Measurements from ENCODE around the gene SLC35E2B.

SLC35E2B gene

GRCh38 chr1:1623631-1624442 lies 68.8 kb downstream of the SLC35E2B start:
- Histone ChIP-seq H3K27ac (no peak overlapping the region), H3K4me2 (no peak overlapping the region), H3K27me3 (peaks cover 0 to 7% (median 0%) of the 10 kb centered on the region in 11 experiments; a peak in 7 of 22 replicates), H3K4me1 (peaks cover 5 to 23% (median 10%) of the 10 kb centered on the region in 10 experiments), H4K20me1 (peaks cover 0 to 75% (median 31%) of the 10 kb centered on the region in 11 experiments; a peak in 15 of 22 replicates), H3K9me3 (replicated peaks in 1 of 11) (no peaks in the 10 kb centered on the region), H3K4me3 (no peak overlapping the region), H3K36me3 (peaks cover 0 to 9% (median under 1%) of the 10 kb centered on the region in 11 experiments; a peak in 7 of 22 replicates), H3K9ac (peak overlapping the region in 1 of 11 experiments; percentile 14; a peak in 1 of 22 replicates)
- no peak for TF ChIP-seq Cebpa-rat (IDR thresholded peaks at IDR 0.05)

DNA sequence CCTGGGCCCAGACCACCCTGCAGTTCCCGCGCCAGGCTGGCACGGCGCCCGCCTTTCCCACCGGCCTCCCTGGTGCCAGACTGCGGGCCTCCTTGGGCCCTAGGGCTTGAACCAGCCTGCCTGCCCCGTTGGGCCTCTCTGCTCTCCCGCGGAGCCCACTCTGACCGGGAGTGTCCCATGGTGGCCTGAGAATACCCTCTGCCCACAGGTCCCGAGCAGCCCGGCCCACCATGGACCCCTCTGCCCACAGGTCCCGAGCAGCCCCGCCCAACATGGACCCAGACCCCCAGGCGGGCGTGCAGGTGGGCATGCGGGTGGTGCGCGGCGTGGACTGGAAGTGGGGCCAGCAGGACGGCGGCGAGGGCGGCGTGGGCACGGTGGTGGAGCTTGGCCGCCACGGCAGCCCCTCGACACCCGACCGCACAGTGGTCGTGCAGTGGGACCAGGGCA lies 69.4 kb downstream of the SLC35E2B start:
- H3K4me1 ChIP-seq = peaks cover 0 to 17% (median 4%) of the 10 kb centered on the region in 10 experiments; a peak in 10 of 20 replicates
- no peak overlapping the region for H3K9ac ChIP-seq
- no peaks in the 10 kb centered on the region for H3K9me3 ChIP-seq (replicated peaks in 1 of 11)
- H3K36me3 ChIP-seq = peaks cover 0 to 15% (median 7%) of the 10 kb centered on the region in 11 experiments; a peak in 14 of 22 replicates
- peaks cover 0 to under 1% (median 0%) of the 10 kb centered on the region in 11 experiments; a peak in 2 of 22 replicates for H3K27me3 ChIP-seq
- H3K4me3 ChIP-seq = no peak overlapping the region
- TF ChIP-seq Cebpa-rat (IDR thresholded peaks at IDR 0.05) = no peak
- no peak overlapping the region for H3K4me2 ChIP-seq
- peaks cover 0 to 81% (median 37%) of the 10 kb centered on the region in 11 experiments; a peak in 16 of 22 replicates for H4K20me1 ChIP-seq
- no peak overlapping the region for H3K27ac ChIP-seq

DNA sequence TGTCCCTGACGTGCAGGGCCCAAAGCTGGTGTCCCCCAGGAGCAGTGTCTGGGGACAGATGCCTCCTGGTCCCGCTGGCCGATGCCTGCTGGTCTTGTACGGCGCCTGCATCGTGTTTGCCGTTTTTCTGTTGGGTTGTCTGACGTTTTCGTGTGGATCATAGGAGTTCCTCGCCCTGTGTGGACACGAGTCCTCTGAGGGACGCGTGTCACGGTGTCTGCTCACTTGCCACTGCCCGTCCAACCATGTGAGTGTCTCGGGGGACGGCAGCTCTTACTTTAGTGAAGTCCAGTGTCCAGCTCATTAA lies 69.9 kb downstream of the SLC35E2B start:
- no peak for TF ChIP-seq Cebpa-rat (IDR thresholded peaks at IDR 0.05)
- H3K4me3 ChIP-seq = no peak overlapping the region
- peaks cover 0 to 85% (median 40%) of the 10 kb centered on the region in 11 experiments; a peak in 16 of 22 replicates for H4K20me1 ChIP-seq

GRCh38 chr1:1622010-1622787 lies 70.4 kb downstream of the SLC35E2B start:
- Histone ChIP-seq H4K20me1 (peaks cover 0 to 85% (median 44%) of the 10 kb centered on the region in 11 experiments; a peak in 17 of 22 replicates), H3K4me2 (no peak overlapping the region), H3K4me3 (no peak overlapping the region), H3K27ac (no peak overlapping the region), H3K27me3 (no peaks in the 10 kb centered on the region), H3K4me1 (peaks cover 1 to 19% (median 5%) of the 10 kb centered on the region in 10 experiments; a peak in 17 of 20 replicates), H3K9ac (peak overlapping the region in 2 of 11 experiments; percentile 9 to 23; a peak in 1 of 22 replicates), H3K9me3 (replicated peaks in 1 of 11) (no peaks in the 10 kb centered on the region), H3K36me3 (peaks cover 0 to 23% (median 14%) of the 10 kb centered on the region in 11 experiments; a peak in 14 of 22 replicates)
- TF ChIP-seq Cebpa-rat (IDR thresholded peaks at IDR 0.05) = no peak

More for the DNA sequence above, 69.9 kb downstream of the SLC35E2B start:
- Histone ChIP-seq H3K27ac (no peak overlapping the region), H3K9ac (0 out of 22 replicates have a peak overlapping the region, but pooled peaks of 1 of the 11 experiments have one; percentile 9), H3K36me3 (peaks cover 0 to 20% (median 11%) of the 10 kb centered on the region in 11 experiments; a peak in 14 of 22 replicates), H3K9me3 (replicated peaks in 1 of 11) (no peaks in the 10 kb centered on the region), H3K27me3 (no peaks in the 10 kb centered on the region), H3K4me2 (no peak overlapping the region), H3K4me1 (peaks cover 0 to 16% (median under 1%) of the 10 kb centered on the region in 10 experiments; a peak in 9 of 20 replicates)

DNA sequence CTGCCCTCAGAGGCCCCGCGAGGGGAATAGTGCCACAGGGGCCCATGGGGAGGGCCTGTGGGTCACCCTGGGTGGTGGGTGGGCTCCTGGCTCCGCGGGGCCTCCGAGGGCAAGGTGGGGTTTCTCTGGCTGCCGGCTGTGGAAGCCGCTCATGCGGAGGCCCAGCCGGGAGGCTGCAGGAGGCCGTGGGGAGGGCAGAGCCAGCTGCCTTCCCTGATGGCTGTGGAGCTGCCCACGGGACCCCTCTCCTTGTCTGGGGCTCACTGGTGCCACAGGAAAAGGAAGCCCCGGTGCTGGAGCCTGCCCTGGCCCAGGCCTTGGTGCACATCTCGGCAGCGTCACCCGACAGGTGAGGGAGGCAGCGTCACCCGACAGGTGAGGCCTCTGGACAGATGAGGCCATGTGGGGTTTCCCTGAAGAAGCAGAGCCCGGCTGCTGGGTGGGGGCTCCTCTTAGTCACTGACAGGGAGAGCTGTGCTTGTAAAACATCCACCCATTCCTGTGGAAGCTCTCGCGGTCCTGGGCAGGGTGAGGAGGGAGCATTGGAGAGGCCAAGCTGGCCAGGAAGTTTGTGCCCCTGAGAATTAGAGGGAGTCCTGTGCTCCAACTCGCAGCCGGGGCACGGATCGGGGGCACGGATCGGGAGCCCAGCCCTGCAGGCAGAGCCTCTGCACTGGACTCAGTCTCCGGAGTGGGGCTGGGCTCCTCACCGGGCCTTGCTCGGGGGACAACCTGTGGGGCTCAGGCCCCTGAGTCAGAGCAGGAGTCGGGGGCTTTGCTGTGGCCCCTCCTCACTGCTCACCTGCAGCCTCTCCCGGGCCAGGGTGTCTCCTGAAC lies 71.2 kb downstream of the SLC35E2B start:
- H3K4me3 ChIP-seq = no peak overlapping the region
- no peaks in the 10 kb centered on the region for H3K27me3 ChIP-seq
- no peaks in the 10 kb centered on the region for H3K9me3 ChIP-seq (replicated peaks in 1 of 11)
- TF ChIP-seq Cebpa-rat (IDR thresholded peaks at IDR 0.05) = no peak
- H3K36me3 ChIP-seq = peaks cover 0 to 28% (median 14%) of the 10 kb centered on the region in 11 experiments; a peak in 14 of 22 replicates
- peak overlapping the region in 3 of 11 experiments; percentile 18 to 25 (median 23); a peak in 4 of 22 replicates for H3K9ac ChIP-seq
- no peak overlapping the region for H3K27ac ChIP-seq
- H4K20me1 ChIP-seq = peaks cover 0 to 88% (median 52%) of the 10 kb centered on the region in 11 experiments; a peak in 18 of 22 replicates
- peaks cover 9 to 27% (median 14%) of the 10 kb centered on the region in 10 experiments for H3K4me1 ChIP-seq
- no peak overlapping the region for H3K4me2 ChIP-seq

- Histone ChIP-seq H4K20me1 (peaks cover 0 to 91% (median 55%) of the 10 kb centered on the region in 11 experiments; a peak in 18 of 22 replicates), H3K4me3 (no peak overlapping the region), H3K36me3 (peaks cover 0 to 28% (median 14%) of the 10 kb centered on the region in 11 experiments; a peak in 14 of 22 replicates), H3K9me3 (replicated peaks in 1 of 11) (no peaks in the 10 kb centered on the region), H3K4me1 (peaks cover 12 to 30% (median 17%) of the 10 kb centered on the region in 10 experiments), H3K4me2 (0 out of 22 replicates have a peak overlapping the region, but pooled peaks of 1 of the 11 experiments have one; percentile 5), H3K27me3 (no peaks in the 10 kb centered on the region), H3K27ac (no peak overlapping the region), H3K9ac (peak overlapping the region in 2 of 11 experiments; percentile 18 to 25; a peak in 3 of 22 replicates)
- no peak for TF ChIP-seq Cebpa-rat (IDR thresholded peaks at IDR 0.05)
These were observed 72.0 kb downstream of the SLC35E2B start for GRCh38 chr1:1620433-1621139.

- Histone ChIP-seq H3K36me3 (peaks cover 0 to 28% (median 14%) of the 10 kb centered on the region in 11 experiments; a peak in 14 of 22 replicates), H3K9ac (no peak overlapping the region), H3K4me2 (no peak overlapping the region), H3K4me3 (no peak overlapping the region), H3K27ac (no peak overlapping the region), H3K27me3 (no peaks in the 10 kb centered on the region), H4K20me1 (peaks cover under 1 to 89% (median 55%) of the 10 kb centered on the region in 11 experiments; a peak in 18 of 22 replicates), H3K9me3 (replicated peaks in 1 of 11) (no peaks in the 10 kb centered on the region), H3K4me1 (peaks cover 12 to 30% (median 17%) of the 10 kb centered on the region in 10 experiments)
- no peak for TF ChIP-seq Cebpa-rat (IDR thresholded peaks at IDR 0.05)
These were observed 72.7 kb downstream of the SLC35E2B start for GRCh38 chr1:1619917-1620361.
